ENCODE results near the gene TBC1D30.

GRCh38 chr12:64779354-64779974, 45.0 kb upstream of the TBC1D30 start:
- no peak for TF ChIP-seq POU6F1 (CRISPR knock-in tag; IDR thresholded peaks at IDR 0.05; ENCODE audit: borderline replicate concordance, low read depth)
- no peak for TF ChIP-seq CREB5 (CRISPR knock-in tag; IDR thresholded peaks at IDR 0.05; ENCODE audit: low read depth)
- TF ChIP-seq TCF4 (CRISPR knock-in tag; IDR thresholded peaks at IDR 0.05; ENCODE audit: borderline replicate concordance), result no peak
- TF ChIP-seq PATZ1 (CRISPR knock-in tag; IDR thresholded peaks at IDR 0.05; ENCODE audit: borderline replicate concordance), result no peak
- no peak for TF ChIP-seq SNAI2 (CRISPR knock-in tag; IDR thresholded peaks at IDR 0.05)
- TF ChIP-seq ZFP30 (CRISPR knock-in tag; IDR thresholded peaks at IDR 0.05), result no peak
- no peak for TF ChIP-seq RARB (CRISPR knock-in tag; IDR thresholded peaks at IDR 0.05)
